ENCODE data around the gene KSR1. TPM values are rescaled to one million over a fixed set of nuclear protein-coding genes. Genes with fewer than 3 reads are reported as not detected.
A peak's percentile ranks its signal among the peaks of the same experiment; 100 is the strongest.

KSR1 gene
- total and polyA plus RNA-seq, 10 of the 15 experiments (the other 5 are each of a cell fraction or from before 2014, with no cell fraction given) = 0.97 to 66.6 (median 22.9) TPM

GRCh38 chr17:27463235-27463677, 7.0 kb downstream of the KSR1 start (continued):
- peak; percentile 86 for TF ChIP-seq RELB (IDR thresholded peaks at IDR 0.05; ENCODE audit: low read depth)
- no peak for TF ChIP-seq POLR2AphosphoS5 (IDR thresholded peaks at IDR 0.05; ENCODE audit: low read length)
- TF ChIP-seq CEBPZ (IDR thresholded peaks at IDR 0.05; ENCODE audit: low read depth, low read length) = no peak
- TF ChIP-seq RUNX3 (IDR thresholded peaks at IDR 0.05; ENCODE audit: low read length) = peak; percentile 95
- no peak for TF ChIP-seq ZNF217 (IDR thresholded peaks at IDR 0.05)
- TF ChIP-seq MTA2 (IDR thresholded peaks at IDR 0.05; ENCODE audit: low read depth) = peak; percentile 38; the same call in 1 of the 2 replicates
- 0 out of 2 replicates have a peak, but pooled peaks have one; percentile 46 for TF ChIP-seq NFYB (IDR thresholded peaks at IDR 0.05; ENCODE audit: insufficient read depth, low read depth, low read length)
- peak; percentile 61; the same call in 1 of the 2 replicates for TF ChIP-seq IRF5 (IDR thresholded peaks at IDR 0.05; ENCODE audit: borderline replicate concordance)
- peak; percentile 69 for TF ChIP-seq NFIC (IDR thresholded peaks at IDR 0.05; ENCODE audit: low read depth, low read length)
- TF ChIP-seq NBN (IDR thresholded peaks at IDR 0.05) = peak; percentile 76; the same call in 1 of the 2 replicates
- TF ChIP-seq IRF4 (IDR thresholded peaks at IDR 0.05; ENCODE audit: low read depth, low read length) = 0 out of 2 replicates have a peak, but pooled peaks have one; percentile 2
- peak; percentile 80 to 86 for TF ChIP-seq IKZF2 (IDR thresholded peaks at IDR 0.05)
- peak; percentile 88 for TF ChIP-seq SKIL (IDR thresholded peaks at IDR 0.05; ENCODE audit: low read depth, poor library complexity, severe bottlenecking)
- TF ChIP-seq ATF7 (IDR thresholded peaks at IDR 0.05; ENCODE audit: low read depth) = peak; percentile 70
- peak; percentile 80 for TF ChIP-seq EED (IDR thresholded peaks at IDR 0.05; ENCODE audit: low read depth)
- TF ChIP-seq CREB1 (IDR thresholded peaks at IDR 0.05; ENCODE audit: low read depth) = 0 out of 2 replicates have a peak, but pooled peaks have one; percentile 33
- no peak for TF ChIP-seq IRF3 (IDR thresholded peaks at IDR 0.05)

Measured in GM12878 (cell line).